Central memory CD4-positive, alpha-beta T cell (primary cell): ENCODE results near the gene PPP6R2.

Source experiments
- DNase-seq: peaks from one replicate; pipeline ENCODE4 v3.0.0; 2022

Gene PPP6R2

DNA sequence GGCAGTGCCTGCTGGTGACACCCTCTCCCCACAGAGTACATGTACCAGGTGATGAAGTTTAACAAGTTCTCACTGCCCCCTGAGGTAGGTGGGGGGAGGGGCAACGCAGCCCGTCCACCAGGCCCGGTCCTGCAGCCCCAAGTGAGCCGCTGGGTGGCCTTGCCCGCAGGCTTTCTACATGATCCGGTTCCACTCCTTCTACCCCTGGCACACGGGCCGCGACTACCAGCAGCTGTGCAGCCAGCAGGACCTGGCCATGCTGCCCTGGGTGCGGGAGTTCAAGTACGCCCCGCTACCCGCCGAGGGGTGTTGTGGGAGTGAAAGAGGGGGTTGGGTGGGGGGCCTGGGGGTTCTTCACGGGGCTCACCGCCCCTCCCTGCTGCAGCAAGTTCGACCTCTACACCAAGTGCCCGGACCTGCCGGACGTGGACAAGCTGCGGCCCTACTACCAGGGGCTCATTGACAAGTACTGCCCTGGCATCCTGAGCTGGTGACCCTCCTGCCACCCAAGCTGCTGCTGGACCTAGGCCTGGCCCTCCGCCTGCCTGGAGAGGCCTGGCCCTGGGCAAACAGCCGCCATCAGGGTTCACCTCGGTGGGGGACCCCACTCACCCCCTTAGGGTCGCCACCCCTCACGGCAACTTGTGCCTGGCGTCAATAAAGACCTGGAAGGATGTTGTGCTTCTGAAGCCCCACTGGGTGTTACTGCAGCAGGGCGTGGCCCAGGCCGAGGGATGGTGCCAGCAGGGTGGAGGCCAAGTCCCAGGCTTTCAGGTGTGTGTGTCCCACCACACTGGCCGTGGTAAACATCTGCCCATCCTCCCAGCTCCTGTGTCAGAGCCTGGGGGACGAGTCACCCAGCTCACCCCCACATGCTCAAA, 146.5 kb downstream of the PPP6R2 start:
- no peak for DNase-seq

DNA sequence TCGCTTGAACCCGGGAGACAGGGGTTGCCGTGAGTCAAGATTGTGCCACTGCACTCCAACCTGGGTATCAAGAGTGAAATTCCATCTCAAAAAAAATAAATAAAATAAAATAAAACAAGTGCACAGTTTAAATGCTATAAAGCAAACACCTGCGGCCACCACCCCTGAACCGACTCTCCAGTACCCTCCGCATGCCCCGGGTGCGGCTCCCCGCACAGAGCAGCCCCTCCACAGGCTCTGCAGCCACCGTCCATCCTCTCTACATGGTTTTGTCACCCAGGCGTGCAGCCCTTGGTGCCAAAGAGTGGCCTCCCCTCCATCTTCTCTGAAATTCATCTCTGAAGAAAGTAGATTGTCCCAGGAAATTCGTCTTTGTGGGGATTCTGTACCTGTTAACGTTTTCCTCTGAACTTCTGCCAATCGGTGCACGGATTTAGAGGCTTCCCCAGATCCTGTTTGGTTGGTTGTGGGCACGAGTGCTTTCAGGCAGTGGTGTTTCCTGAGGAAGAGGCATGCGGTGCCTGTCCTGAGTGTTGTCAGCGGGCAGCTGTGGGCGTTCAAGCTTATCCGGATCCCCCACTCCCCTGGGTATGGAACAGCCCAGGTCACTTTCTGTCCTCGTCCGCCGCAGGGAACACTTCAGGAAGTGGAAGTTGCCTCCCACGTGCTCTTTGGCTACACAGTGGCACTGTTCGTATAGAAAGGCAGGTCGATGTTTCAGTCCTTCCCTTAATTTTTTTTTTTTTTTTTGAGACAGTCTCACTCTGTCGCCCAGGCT, 147.6 kb downstream of the PPP6R2 start:
- DNase-seq: no peak
